GM21717 (cell line): ENCODE results near the gene BAIAP3.

ENCODE experiments used
- ATAC-seq: cut with Tn5 transposase; IDR thresholded peaks from one replicate; pipeline ENCODE4 v1.9.1; 2021; ENCODE audit warnings: mild to moderate bottlenecking, moderate library complexity; ENCODE audit not compliant: unreplicated experiment

BAIAP3 gene

DNA sequence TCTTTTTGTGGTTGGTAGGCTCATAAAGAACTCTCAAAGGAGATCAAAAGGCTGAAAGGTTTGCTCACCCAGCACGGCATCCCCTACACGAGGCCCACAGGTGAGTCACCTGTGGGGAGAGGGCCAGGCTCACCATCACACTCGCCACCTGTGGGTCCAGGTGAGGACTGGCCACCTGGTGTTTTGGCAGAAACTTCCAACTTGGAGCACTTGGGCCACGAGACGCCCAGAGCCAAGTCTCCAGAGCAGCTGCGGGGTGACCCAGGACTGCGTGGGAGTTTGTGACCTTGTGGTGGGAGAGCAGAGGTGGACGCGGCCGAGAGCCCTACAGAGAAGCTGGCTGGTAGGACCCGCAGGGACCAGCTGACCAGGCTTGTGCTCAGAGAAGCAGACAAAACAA is 29.4 kb downstream of the BAIAP3 start:
- ATAC-seq: no peak

DNA sequence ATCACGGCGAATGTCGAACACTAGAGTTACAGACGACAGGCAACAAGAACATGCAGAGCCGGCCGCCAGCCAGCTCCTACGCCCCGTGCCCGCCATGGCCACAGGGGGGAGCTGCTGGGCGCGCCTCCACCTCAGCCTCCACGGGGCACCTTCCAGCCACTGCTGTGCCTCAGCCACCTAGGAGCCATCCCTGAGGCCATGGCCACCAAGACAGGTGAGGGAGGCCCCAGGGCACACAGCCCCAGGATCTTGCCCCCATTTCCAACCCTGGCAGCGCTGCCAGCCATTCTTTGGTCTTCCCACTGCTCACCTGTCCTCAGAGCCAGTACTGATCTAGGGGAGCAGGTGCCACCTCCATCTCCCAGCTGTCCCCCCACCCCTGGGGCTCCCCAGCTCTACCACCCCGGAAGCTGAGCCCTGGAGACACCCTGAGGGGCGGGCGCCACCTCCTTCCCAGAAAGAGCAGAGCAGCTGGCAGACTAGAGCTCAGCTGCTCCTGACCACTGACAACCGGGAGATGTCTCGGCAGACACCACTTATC is 30.1 kb downstream of the BAIAP3 start:
- ATAC-seq: peak; percentile 50

DNA sequence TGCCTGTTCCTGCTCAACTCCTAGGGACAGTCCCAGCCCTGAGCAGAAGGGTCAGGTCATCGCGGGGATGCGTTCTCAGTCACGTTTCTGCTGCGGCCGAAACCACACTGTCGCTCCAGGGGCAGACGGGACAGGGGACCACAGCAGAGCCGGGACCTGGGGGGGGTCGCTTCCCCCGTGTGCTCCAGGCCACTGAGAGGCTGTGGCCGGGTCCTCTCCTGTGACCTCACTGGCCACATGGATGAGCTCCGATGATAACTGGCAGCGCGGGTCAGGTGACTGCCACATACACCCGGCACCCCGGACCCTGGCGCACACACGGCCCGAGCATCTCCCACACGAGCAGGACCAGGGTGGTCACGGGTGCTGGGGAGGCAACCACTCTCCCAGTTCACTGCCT is 31.1 kb downstream of the BAIAP3 start:
- ATAC-seq: no peak

DNA sequence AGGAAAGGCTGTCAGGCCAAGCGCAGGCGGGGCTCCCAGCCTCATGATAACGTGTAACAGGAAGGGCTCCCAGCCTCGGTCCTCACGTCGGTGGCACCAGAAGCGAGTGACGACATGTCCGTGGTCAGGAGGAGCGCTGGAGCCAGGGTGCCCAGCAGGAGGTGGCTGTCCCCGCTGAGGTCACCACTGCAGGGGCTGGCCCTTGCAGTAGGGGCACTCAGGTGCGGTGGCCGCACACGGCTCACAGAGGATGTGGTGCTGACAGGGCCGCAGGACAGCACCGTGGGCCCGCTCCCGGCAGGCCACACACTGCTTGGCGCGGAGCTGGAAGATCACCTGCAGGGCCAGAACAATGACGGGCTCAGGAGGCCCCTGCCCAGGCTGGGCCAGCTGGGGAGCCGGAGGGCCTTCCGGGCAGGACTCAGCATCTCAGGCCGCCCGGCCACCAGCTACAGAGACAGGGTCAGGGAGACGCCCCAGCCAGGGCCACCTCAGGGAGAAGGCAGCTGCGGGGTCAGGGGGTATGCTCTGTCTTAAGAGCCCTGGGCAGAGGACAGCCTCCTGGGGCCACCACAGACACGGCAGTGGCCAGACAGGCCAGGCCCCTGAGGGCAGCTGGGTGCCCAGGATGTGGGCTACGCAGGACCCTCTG is 32.7 kb downstream of the BAIAP3 start:
- ATAC-seq: no peak

DNA sequence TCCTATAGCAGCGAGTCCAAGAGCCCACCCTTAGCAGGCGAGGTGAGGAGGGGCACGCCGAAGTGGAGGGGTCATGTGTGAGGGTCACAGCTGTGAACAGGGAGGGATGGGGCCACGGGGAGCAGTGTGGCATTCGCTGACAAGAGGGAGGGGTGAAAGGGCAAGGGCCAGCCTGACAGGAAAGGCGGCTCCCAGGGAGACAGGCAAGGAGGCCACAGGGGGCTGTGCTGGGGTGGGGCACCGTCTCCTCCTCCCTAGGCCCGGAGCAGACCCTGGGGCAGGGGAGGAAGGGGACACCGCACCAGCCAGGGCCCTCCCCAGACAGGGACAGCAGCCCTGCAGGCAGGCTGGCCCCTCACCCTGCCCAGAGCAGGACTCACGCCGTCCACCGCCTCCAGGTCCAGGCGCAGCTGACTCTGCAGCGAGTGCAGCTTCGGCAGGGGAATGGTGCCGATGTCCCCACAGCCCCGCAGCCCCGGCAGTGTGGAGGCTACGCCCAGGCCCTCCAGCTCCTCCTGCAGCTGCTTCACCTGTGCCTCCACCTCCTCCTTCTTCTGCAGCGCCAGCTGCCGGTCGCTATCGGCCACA is 33.4 kb downstream of the BAIAP3 start:
- no peak for ATAC-seq

DNA sequence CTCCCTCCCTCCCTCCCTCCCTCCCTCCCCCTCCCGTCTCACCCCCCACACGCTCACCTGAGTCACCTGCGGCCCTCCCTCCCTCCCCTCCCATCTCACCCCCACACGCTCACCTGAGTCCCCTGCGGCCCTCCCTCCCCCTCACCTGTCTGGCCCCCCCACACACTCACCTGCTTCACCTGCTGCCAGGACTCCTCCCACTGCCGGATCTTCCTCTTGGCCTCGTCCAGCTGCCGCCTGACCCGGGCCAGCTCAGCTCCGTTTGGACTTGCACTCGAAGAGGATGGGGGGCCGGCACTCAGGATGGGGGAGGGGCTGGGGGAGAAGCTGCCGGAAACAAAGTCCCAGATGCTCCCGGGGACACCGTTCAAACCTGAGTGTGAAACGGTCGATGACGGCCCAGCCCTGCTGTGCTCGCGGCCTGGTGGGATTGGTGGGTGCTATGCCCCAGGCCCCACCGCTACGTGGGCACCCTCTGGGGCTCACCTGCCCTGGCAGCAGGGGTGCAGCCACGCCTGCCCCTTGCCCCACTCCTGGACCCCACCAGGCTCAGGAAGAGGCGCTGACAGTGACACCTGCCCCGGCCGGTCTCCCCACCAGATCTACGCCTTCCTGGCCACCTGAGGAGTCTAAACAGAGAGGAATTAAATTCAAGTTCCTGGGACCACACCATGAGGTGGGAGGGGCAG is 34.2 kb downstream of the BAIAP3 start:
- ATAC-seq: no peak

DNA sequence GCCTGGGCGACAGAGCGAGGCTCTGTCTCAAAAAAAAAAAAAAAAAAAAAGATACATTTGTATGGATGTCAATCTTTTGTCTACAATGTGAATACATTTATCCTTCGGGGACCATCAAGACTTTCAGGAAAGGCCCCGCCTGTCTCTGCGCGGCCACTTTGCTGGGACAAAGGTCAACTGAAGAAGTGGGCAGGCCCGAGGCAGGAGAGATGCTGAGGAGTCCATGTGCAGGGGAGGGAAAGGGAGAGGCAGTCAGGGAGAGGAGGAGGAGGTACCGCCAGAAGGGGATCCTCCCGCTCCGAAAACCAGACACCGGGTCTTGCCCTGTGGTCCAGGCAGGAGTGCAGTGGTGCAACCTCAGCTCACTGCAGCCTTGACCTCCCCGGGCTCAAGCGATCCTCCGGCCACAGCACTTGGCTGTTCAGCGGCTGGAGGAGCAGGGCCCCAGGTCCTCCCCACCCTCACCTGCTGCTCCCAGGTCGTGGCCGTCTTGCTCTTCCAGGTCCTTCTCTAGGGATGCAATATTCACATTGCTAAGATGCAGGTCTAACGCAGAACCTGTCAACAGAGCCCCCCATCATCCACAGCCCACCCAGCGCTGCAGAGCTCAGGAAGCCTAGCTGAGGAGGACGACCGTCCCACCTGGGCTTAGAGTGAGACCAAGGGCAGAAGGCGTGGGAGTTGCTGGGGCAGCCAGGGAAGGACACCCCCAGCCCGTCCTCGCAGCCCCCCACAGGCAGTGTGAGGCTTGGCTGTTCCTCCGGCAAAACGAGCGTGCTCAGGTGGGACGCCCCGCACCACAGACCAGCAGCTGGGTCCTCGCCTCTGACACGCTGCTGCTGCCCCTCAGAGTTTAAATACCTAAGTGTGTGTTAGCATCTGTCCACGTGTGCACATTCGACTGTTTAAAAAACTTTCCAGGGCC is 37.9 kb downstream of the BAIAP3 start:
- no peak for ATAC-seq

DNA sequence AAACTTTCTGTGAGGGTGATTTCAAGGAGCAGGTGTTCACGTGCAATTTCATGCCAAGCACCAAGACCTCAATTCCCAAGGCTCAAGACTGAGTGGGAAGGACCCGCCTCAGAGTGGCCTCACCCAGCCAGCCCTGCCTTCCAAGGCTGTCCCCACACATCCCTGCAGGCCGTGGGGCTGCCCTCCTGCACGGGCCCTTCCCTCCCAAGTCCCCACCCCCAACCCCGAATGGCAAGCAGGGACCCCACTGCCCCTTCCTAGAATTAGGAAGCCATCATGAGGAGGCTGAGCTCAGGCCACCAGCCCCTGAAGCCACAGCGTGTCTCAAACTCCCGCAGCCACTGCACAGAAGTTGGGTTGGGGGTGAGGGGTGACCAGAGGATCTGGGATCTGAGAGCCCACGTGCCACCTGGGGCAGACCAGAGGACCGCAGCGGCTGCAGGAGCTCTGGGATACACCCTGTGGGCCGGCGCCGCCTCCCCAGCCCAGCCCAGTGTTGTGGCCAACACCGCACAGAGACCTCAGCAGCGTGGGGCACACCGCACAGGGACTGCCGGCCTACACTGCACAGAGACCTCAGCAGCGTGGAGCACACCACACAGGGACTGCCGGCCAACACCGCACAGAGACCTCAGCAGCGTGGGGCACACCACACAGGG is 39.0 kb downstream of the BAIAP3 start:
- ATAC-seq: no peak

DNA sequence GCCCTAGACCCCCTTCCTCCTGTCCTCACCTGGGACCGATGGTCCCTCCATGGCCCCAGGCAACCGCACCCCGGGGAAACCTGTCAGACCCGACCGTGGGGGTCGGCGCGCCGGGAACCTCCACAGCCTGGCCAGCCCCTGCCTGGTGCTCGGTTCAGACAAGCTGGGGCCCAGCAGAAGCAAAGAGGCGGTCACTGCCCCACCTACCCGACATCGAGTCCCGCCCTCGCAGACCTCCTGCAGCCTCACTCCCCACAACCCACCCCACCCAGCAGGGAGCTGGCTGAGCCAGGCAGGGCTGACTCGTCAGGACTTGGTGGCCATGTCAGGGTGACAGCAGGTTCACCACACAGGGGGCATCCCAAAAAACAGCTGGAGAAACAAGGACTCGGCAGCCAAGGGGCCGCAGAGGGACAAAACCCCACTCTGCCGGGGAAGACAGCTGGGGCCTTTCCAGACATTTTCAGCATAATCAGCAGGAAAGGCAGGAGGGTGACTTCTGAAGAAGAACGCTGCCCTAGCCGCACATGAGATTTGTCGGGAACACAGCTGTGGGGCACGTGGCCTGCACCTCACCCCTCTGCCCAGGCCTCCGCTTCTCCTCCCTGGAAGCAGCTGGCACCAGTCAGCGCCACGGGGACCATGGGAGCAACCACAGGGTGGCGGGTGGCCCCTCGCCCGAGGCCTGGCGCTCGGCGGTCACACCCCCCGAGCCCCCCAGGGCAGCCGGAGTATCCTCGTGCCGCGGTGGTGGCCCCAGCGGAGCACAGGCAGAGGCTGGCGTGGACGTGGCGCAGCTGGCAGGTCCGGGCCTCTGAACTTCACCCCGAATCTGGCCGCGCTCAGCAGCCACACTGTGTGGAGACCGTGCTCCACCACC is 41.2 kb downstream of the BAIAP3 start:
- no peak for ATAC-seq

DNA sequence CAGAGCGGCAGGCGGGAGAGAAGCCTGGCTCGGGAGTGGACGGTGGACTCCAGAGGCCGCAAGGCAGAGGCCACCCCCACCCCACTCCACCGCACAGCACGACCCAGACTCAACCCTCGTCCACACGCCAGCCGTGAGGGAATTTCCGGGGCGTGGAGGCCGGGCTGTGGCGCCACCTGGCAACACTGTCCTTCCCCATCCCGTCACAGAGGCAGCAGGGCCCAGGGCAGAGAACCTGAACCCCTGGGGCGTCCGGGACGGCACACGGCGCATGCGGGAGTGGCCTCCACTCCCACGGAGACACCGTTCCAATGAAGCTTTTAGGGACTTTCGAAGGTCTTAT is 41.8 kb downstream of the BAIAP3 start:
- ATAC-seq: no peak

DNA sequence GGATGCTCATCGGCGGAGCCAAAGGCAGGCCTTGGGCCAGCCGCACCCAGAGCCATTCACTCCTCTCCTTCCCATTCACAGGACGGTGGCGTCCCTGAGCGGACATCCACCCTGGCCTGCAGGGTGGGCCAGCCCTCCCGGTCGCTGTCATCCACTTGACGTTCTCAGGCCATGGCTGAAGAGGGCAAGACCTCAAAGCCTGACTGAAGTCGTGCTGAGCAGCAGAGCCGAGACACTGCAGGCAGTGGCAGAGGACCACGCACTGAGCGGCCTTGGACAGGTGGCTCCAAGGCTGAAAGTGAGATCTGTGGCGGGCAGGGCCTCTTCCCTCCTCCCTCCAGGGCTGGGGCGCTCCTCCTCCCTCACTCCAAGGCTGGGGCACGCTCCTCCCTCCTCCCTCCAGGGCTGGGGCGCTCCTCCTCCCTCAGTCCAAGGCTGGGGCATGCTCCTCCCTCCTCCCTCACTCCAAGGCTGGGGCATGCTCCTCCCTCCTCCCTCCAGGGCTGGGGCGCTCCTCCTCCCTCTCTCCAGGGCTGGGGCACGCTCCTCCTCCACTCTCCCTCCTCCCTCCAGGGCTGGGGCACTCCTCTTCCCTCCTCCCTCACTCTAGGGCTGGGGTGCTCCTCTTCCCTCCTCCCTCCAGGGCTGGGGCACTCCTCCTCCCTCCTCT is 42.4 kb downstream of the BAIAP3 start:
- ATAC-seq: no peak

DNA sequence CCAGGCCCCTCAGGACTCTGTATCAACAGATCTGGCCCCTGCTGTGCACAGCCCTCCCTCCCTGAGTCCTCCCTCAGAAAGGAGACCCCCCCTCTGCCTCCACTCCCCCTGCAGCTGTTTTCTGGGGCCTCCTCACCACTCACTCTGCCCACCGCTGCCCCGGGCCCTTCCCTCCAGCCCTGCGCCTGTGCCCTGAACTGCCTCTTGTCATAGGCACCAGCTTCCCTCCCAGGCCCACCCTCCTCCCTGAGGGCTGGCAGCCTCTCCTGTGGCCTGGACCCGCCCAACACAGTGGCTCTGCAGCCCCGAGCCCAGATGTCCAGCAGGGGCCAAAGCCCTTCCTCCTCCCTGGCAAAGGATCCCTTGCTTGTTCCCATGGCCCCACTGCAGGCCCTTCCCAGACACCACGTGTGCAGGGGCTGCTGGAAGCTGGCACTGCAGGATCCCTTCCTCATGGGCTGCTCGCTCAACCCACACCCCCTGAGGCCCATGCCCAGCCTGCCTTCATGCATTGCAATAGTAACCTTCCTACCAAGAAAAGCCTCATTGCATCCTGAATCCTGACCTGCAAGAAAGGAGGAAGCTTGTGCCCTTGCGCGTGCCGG is 44.1 kb downstream of the BAIAP3 start:
- no peak for ATAC-seq

DNA sequence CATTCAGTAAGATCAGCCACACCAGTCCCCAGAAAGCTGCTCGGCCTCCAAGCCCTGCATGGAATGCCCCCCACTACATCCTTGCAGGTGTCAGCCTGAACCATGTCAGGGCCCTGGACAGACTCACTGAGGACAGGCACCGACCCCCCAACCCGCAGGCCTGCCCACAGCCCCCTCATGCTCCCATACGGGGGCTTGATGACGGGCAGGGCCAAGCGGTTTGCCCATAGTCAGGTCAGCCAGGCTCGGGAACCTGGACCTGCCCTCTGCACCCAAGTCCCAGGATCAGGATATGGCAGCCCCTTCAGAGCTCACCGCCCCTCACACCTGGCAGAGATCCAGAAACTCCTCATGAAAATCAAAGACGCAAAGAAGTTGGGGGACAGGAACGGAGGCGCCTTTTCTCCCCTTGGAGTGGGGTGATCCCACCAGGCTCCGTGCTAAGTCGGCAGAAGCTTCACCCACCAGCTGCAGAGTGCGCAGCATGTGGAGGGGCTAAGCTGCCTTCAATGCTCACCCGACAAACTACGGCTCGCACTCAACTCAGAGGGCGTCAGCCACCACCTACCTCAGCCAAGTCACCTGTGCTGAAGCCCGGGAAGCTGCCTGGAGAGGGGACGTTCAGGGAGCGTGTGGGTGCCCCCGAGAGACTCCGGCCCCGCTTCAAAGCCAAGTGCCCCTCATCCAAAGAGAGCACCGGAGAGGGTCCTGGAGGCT is 44.8 kb downstream of the BAIAP3 start:
- no peak for ATAC-seq

DNA sequence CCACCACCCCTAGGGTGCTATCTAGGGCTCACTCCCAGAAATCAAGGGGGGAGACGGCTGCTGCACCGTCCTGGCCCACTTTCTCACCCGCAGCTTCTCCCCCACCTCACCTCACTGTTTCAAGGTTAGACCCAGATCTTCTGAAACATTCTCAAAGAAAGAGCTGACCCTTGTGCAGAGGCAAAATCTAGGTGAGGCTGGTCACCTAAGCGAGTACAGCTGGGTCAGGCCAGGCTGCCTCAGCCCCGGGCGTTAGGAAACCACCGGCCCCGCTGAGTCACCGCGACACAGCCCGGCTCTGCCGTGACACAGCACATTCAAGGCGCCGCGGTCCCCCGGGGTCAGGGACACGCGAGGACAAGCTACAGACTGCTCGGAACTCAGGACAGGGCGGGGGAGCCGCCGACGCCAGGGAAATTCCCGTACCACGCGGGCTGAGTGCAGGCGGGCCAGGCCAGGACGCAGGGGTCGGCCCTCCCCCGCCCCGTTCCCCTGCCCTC is 45.4 kb downstream of the BAIAP3 start:
- ATAC-seq: no peak

DNA sequence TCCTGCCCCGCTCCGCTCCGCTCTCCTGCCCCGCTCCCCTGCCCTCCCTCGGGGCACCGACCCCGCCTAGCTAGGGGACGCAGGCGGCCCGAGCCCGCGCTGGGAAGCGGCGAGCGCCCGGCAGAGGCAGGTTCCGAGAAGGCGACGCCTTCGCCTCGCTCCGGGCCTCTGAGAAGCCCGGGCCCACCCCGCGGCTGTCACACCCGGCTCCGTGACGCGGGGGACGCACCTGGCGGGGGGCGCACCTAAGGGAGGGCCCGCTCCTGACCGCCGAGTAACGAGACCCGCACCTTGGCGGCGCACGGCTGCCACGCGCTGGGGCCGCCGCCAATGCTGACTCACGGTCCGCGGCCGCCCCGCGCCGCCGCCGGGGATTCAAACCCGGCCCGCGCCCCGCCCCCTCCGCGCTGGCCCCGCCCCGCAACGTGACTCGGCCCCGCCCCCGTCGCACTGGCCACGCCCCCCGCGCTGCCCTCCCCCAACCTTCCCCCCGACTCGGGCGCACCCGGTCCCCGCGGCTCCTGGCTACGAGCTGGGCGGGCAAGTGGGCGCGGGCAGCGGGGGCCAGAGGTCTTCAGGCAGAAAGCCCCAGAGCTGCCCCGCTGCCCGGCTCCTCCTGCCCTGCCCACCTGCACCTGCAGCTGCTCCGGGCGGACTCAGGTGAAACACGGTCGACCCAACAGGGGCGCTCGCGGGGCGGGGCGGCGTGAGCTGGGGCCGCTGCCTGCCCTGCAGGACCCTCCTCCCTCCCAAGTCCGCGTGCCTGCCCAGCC is 46.0 kb downstream of the BAIAP3 start:
- ATAC-seq: no peak

DNA sequence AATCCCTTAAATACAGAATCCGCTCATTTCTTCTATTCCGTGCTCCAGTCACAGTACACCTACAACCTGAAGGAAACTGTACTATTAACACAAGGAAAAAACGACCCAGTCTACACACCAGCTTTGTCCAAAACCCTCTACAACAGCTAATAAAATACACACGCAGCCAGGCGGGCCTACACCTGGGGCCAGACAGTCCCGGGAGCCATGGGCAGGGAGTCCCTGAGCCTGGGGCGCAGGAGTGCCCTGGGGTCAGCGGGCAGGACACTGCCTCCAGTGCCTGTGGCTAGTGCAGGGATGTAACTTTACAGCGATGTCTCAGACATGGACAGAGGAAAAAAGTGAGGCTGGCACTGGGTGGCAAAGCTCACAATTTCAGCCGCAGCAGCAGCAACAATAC is 46.8 kb downstream of the BAIAP3 start:
- ATAC-seq: no peak
